Frontal cortex (tissue), 4 donors: ENCODE data around the gene HIVEP3. TPM values are rescaled to one million over a fixed set of nuclear protein-coding genes. Genes with fewer than 3 reads are reported as not detected.

ENCODE experiments used
- DNase-seq, 2 donors: peaks; one replicate each; pipeline ENCODE4 v3.0.0; 2012; ENCODE audit warnings: low spot score in 2 of 2
- FAIRE-seq: peaks from 2 replicates; lab custom pipeline; 2012; peaks lifted over from hg19 to GRCh38; lab: Jason Lieb, UNC
- total RNA-seq: library from RNA; depleted of rRNA; stranded (reverse); fragments of >200 nt; gene quantifications from one replicate; pipeline ENCODE4 v1.2.3, GENCODE V29; 2014
- donor health status: control.
- donor health status: control.
- donor health status: control.

The HIVEP3 gene
- total RNA-seq, 1 donor from 2014 or later, result 12.6 TPM

GRCh38 chr1:41856151-41856943 is 62.4 kb downstream of the HIVEP3 start:
- no peak for DNase-seq
- FAIRE-seq, result no peak

GRCh38 chr1:41855713-41856112 is 63.0 kb downstream of the HIVEP3 start:
- DNase-seq, result no peak
- no peak for FAIRE-seq

- no peak for DNase-seq
- no peak for FAIRE-seq
Observed at GRCh38 chr1:41853907-41854306, 64.8 kb downstream of the HIVEP3 start.

- FAIRE-seq (no peak), DNase-seq (no peak)
Observed at GRCh38 chr1:41852091-41852490, 66.6 kb downstream of the HIVEP3 start.

GRCh38 chr1:41851589-41851988 is 67.1 kb downstream of the HIVEP3 start:
- FAIRE-seq, result no peak
- no peak for DNase-seq

GRCh38 chr1:41850029-41850428 is 68.7 kb downstream of the HIVEP3 start:
- FAIRE-seq, result no peak
- no peak for DNase-seq

- no peak for FAIRE-seq
- DNase-seq, result no peak
Observed at GRCh38 chr1:41849211-41849759, 69.4 kb downstream of the HIVEP3 start.

GRCh38 chr1:41848216-41848952 is 70.3 kb downstream of the HIVEP3 start:
- no peak for DNase-seq

GRCh38 chr1:41847733-41848132 is 71.0 kb downstream of the HIVEP3 start:
- DNase-seq (no peak), FAIRE-seq (no peak)

More at GRCh38 chr1:41848216-41848952, 70.3 kb downstream of the HIVEP3 start:
- FAIRE-seq, result no peak

- DNase-seq (no peak), FAIRE-seq (no peak)
Observed at GRCh38 chr1:41846625-41847405, 71.9 kb downstream of the HIVEP3 start.

GRCh38 chr1:41844781-41845272 is 73.9 kb downstream of the HIVEP3 start:
- FAIRE-seq (no peak), DNase-seq (no peak)

- no peak for FAIRE-seq
Observed at GRCh38 chr1:41844255-41844654, 74.5 kb downstream of the HIVEP3 start.

GRCh38 chr1:41842993-41843755 is 75.5 kb downstream of the HIVEP3 start:
- FAIRE-seq (no peak), DNase-seq (no peak)

More at GRCh38 chr1:41844255-41844654, 74.5 kb downstream of the HIVEP3 start:
- no peak for DNase-seq

GRCh38 chr1:41842326-41842725 is 76.4 kb downstream of the HIVEP3 start:
- DNase-seq, result no peak

GRCh38 chr1:41840592-41841246 is 78.0 kb downstream of the HIVEP3 start:
- no peak for FAIRE-seq
- no peak for DNase-seq

More at GRCh38 chr1:41842326-41842725, 76.4 kb downstream of the HIVEP3 start:
- FAIRE-seq, result no peak

GRCh38 chr1:41838266-41838665 is 80.5 kb downstream of the HIVEP3 start:
- FAIRE-seq (no peak), DNase-seq (no peak)

- no peak for FAIRE-seq
- DNase-seq, result no peak
Observed at GRCh38 chr1:41837691-41838090, 81.0 kb downstream of the HIVEP3 start.

- FAIRE-seq, result no peak
- no peak for DNase-seq
Observed at GRCh38 chr1:41835485-41835884, 83.2 kb downstream of the HIVEP3 start.
